PC-3 (cell line): ENCODE results near the gene RNF151.

Experiments used
- CTCF ChIP-seq: fragments of 300-600 bp; sonication (generic); conservative IDR thresholded peaks from 2 replicates; pipeline ENCODE4 v1.5.1; 2017; ENCODE audit warnings: antibody characterized with exemption, low read depth, mild to moderate bottlenecking, low read length
- EZH2 ChIP-seq: fragments of 300-600 bp; sonication (generic); IDR thresholded peaks from one replicate; pipeline ENCODE4 v1.6.1; 2017; ENCODE audit warnings: antibody characterized with exemption, mild to moderate bottlenecking, low read length; ENCODE audit not compliant: unreplicated experiment

DNA sequence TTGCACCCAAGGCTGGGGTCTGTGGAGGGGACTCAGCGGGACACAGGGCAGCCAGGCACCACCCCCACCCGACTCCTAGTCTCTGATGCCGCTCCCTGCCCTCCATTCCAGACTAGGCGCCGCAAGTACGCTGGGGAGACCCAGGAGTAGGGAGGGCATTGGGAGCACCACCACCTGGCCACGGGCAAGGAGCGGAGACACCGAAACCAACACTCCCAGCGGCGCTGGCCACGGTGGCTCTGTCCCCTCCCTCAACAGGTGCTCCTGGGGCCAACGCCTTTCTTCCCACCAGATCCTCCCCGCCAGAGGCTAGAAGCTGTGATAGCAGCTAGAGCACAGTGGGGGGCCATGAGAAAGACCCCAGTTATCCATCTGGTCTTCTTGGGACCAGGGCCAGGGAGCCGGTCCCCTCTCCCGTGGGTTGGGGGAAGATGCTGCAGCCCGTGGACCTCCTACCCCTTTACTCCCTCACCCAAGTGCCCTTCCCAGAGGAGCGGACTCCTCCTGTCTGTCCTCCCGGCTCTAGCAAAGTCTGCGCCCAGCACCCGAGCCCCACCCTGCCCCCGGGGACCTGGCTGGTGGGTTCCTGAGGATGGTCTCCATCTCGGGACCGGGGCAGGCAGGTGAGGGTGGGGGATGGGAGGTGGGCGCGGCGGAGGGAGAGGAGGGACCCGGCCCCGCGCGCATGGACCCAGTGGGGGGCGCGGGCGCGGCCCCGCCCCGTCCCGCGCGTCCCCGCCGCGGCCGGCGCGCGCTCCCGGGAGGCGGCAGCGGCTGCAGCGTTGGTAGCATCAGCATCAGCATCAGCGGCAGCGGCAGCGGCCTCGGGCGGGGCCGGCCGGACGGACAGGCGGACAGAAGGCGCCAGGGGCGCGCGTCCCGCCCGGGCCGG is 22.8 kb downstream of the RNF151 start, which contains the start of gene SYNGR3:
- no peak for TF ChIP-seq EZH2
- TF ChIP-seq CTCF: no peak
